Endothelial cell of umbilical vein (primary cell): ENCODE data around the gene ATRNL1. TPM values are rescaled to one million over a fixed set of nuclear protein-coding genes. Genes with fewer than 3 reads are reported as not detected.

Experiments used
- Bru-seq: library from RNA; stranded (reverse); fragments of 400-500 nt; gene quantifications from one replicate; lab custom pipeline; 2021; lab: Mats Ljungman, UMichigan
- BruChase-seq, 2 experiments: library from RNA; stranded (reverse); fragments of 400-500 nt; gene quantifications; one replicate each; lab custom pipeline; 2021; lab: Mats Ljungman, UMichigan
- BruUV-seq: library from RNA; stranded (reverse); fragments of 400-500 nt; replicated peaks from 2 replicates; lab custom pipeline; 2021; lab: Mats Ljungman, UMichigan
- CTCF ChIA-PET: fragments of 300-600, 350-600 bp; sonication (Branson Sonifier 250); formaldehyde crosslinking; loops from one replicate; lab custom pipeline; 2021; ENCODE audit warnings: antibody characterized with exemption, inconsistent platforms; lab: Charles Lee
- POLR2A ChIA-PET: fragments of 300-600, 350-600 bp; sonication (Branson Sonifier 250); formaldehyde crosslinking; loops from one replicate; lab custom pipeline; 2021; ENCODE audit warnings: antibody characterized with exemption, inconsistent platforms; lab: Charles Lee
- DNase-seq: peaks from one replicate; pipeline ENCODE4 v3.0.0-alpha.2; 2011; ENCODE audit warnings: low read depth, low spot score
- FAIRE-seq: peaks from 2 replicates; lab custom pipeline; 2011; peaks lifted over from hg19 to GRCh38; lab: Jason Lieb, UNC
- H2AFZ ChIP-seq: 2 replicates; pipeline ENCODE4 v1.6.0; 2012; ENCODE audit warnings: low read depth, low read length, control low read depth, inconsistent platforms
- H3K27ac ChIP-seq: 2 replicates; pipeline ENCODE4 v1.5.1; 2011; ENCODE audit warnings: low read depth, mild to moderate bottlenecking, control low read depth, low read length, moderate library complexity; ENCODE audit not compliant: insufficient read depth
- H3K27me3 ChIP-seq, 2 experiments: 2 replicates each; pipeline versions ENCODE4 v1.6.0 to v1.6.1; 2011; ENCODE audit warnings: low read length in 2 of 2, mixed read lengths in 1 of 2; ENCODE audit not compliant: control insufficient read depth in 2 of 2, insufficient read depth in 2 of 2
- H3K36me3 ChIP-seq, 2 experiments: 2 replicates in 1 of 2; 3 replicates in 1 of 2; pipeline ENCODE4 v1.5.1; 2011; ENCODE audit warnings: low read length in 2 of 2, mild to moderate bottlenecking in 1 of 2, moderate library complexity in 1 of 2; ENCODE audit not compliant: control insufficient read depth in 2 of 2, insufficient read depth in 2 of 2; ENCODE audit errors: extremely low read depth in 1 of 2
- H3K4me1 ChIP-seq: 3 replicates; pipeline ENCODE4 v1.5.1; 2011; ENCODE audit warnings: mild to moderate bottlenecking, low read length; ENCODE audit not compliant: control insufficient read depth, insufficient read depth; ENCODE audit errors: extremely low read depth
- H3K4me2 ChIP-seq: 2 replicates; pipeline ENCODE4 v1.6.1; 2011; ENCODE audit warnings: low read length, control low read depth, mixed read lengths; ENCODE audit not compliant: insufficient read depth
- H3K4me3 ChIP-seq, 3 experiments: fragments of 200-600 bp in 1 of 3; sonication (generic), shearing (Covaris generic) in 1 of 3; replicated peaks in 1 of 3; 2 replicates each; pipeline ENCODE4 v1.5.1; 2011 to 2016; ENCODE audit warnings: control low read depth in 3 of 3, low read length in 3 of 3, mild to moderate bottlenecking in 2 of 3, inconsistent platforms in 1 of 3, low read depth in 1 of 3, moderate library complexity in 1 of 3; ENCODE audit not compliant: insufficient read depth in 1 of 3
- H3K79me2 ChIP-seq: 2 replicates; pipeline ENCODE4 v1.6.0; 2012; ENCODE audit warnings: low read length, inconsistent platforms; ENCODE audit not compliant: control insufficient read depth, insufficient read depth
- H3K9ac ChIP-seq: replicated peaks from 2 replicates; pipeline ENCODE3; 2011; ENCODE audit warnings: low read length, control low read depth; ENCODE audit not compliant: insufficient read depth; ENCODE audit errors: extremely low read depth
- H3K9me1 ChIP-seq: replicated peaks from 3 replicates; pipeline ENCODE4 v1.6.0; 2011; ENCODE audit warnings: mild to moderate bottlenecking, low read length; ENCODE audit not compliant: control insufficient read depth, insufficient read depth; ENCODE audit errors: extremely low read depth
- H3K9me3 ChIP-seq: replicated peaks from 2 replicates; pipeline ENCODE4 v1.5.1; 2012; ENCODE audit warnings: low read length, inconsistent platforms; ENCODE audit not compliant: control insufficient read depth, insufficient read depth
- H4K20me1 ChIP-seq: replicated peaks from 2 replicates; pipeline ENCODE3; 2011; ENCODE audit warnings: mild to moderate bottlenecking, low read length; ENCODE audit not compliant: control insufficient read depth, insufficient read depth; ENCODE audit errors: extremely low read depth
- EZH2 ChIP-seq: IDR thresholded peaks from 2 replicates; pipeline ENCODE4 v1.6.1; 2012; ENCODE audit warnings: borderline replicate concordance, low read depth, mild to moderate bottlenecking, moderate library complexity, low read length, inconsistent platforms; ENCODE audit not compliant: severe bottlenecking
- MYC ChIP-seq: IDR thresholded peaks from one replicate; pipeline ENCODE4 v1.6.1; 2011; ENCODE audit warnings: mild to moderate bottlenecking, low read depth, low read length
- dilution Hi-C: fragments of 300-500 bp; cut with MboI; formaldehyde crosslinking; loops from one replicate; pipeline ENCODE4 v1.15.0; 2019; ENCODE audit warnings: low sequenced_read_pairs; ENCODE audit not compliant: extremely low pct_ligation_motif_present
- intact Hi-C: fragments of 100-400 bp; cut with micrococcal nuclease; formaldehyde crosslinking; loops from one replicate; pipeline ENCODE4 v1.10.0; 2022
- long read RNA-seq: library from polyadenylated mRNA; stranded (forward); transcript quantifications from one replicate; pipeline ENCODE4 v2.0.0, GENCODE V29; 2021
- polyA minus RNA-seq, 3 experiments: library from RNA; depleted of rRNA, polyadenylated mRNA; stranded (reverse); fragments of >200 nt; gene quantifications; 1 replicate in 1 of 3; 2 replicates in 2 of 3; pipeline ENCODE4 v1.2.3, GENCODE V29; 2011
- polyA plus RNA-seq, 4 experiments: library from polyadenylated mRNA; depleted of rRNA in 3 of 4; stranded (reverse) in 3 of 4; unstranded in 1 of 4; fragments of >200 nt; gene quantifications; 2 replicates each; pipeline versions ENCODE4 v1.2.1 to v1.2.3, GENCODE V29; 2011 to 2012; ENCODE audit warnings: missing spikeins in 1 of 4
- total RNA-seq: library from RNA; stranded (reverse); gene quantifications from 2 replicates; pipeline ENCODE4 v1.2.3, GENCODE V29; 2021

Gene ATRNL1, protein sequence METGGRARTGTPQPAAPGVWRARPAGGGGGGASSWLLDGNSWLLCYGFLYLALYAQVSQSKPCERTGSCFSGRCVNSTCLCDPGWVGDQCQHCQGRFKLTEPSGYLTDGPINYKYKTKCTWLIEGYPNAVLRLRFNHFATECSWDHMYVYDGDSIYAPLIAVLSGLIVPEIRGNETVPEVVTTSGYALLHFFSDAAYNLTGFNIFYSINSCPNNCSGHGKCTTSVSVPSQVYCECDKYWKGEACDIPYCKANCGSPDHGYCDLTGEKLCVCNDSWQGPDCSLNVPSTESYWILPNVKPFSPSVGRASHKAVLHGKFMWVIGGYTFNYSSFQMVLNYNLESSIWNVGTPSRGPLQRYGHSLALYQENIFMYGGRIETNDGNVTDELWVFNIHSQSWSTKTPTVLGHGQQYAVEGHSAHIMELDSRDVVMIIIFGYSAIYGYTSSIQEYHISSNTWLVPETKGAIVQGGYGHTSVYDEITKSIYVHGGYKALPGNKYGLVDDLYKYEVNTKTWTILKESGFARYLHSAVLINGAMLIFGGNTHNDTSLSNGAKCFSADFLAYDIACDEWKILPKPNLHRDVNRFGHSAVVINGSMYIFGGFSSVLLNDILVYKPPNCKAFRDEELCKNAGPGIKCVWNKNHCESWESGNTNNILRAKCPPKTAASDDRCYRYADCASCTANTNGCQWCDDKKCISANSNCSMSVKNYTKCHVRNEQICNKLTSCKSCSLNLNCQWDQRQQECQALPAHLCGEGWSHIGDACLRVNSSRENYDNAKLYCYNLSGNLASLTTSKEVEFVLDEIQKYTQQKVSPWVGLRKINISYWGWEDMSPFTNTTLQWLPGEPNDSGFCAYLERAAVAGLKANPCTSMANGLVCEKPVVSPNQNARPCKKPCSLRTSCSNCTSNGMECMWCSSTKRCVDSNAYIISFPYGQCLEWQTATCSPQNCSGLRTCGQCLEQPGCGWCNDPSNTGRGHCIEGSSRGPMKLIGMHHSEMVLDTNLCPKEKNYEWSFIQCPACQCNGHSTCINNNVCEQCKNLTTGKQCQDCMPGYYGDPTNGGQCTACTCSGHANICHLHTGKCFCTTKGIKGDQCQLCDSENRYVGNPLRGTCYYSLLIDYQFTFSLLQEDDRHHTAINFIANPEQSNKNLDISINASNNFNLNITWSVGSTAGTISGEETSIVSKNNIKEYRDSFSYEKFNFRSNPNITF (N-terminal part only)
- not detected in 2 replicates for total RNA-seq
- not detected in 2 replicates for polyA plus RNA-seq
- polyA plus RNA-seq (2011; cell fraction: cytosol; rRNA removed), result 0.03 TPM in 1 of 2 replicates, not detected in the other
- 0.12 TPM in 1 of 2 replicates, not detected in the other for polyA plus RNA-seq (2011; cell fraction: nucleus; rRNA removed)
- polyA plus RNA-seq (2012), result not detected in 2 replicates
- polyA minus RNA-seq, result not detected in 2 replicates
- polyA minus RNA-seq (2011; cell fraction: cytosol; rRNA and poly(A)+ RNA removed), result not detected
- polyA minus RNA-seq (2011; cell fraction: nucleus; rRNA and poly(A)+ RNA removed), result not detected in 2 replicates
- percentile 4 among the genes with signal in this experiment for Bru-seq, nascent RNA
- BruChase-seq, experiment 1, labeled RNA remaining after a 6-hour chase, result percentile 3 among the genes with signal in this experiment
- percentile 2 among the genes with signal in this experiment for BruChase-seq, experiment 2, labeled RNA remaining after a 2-hour chase
- long read RNA-seq, result 0 reads

DNA sequence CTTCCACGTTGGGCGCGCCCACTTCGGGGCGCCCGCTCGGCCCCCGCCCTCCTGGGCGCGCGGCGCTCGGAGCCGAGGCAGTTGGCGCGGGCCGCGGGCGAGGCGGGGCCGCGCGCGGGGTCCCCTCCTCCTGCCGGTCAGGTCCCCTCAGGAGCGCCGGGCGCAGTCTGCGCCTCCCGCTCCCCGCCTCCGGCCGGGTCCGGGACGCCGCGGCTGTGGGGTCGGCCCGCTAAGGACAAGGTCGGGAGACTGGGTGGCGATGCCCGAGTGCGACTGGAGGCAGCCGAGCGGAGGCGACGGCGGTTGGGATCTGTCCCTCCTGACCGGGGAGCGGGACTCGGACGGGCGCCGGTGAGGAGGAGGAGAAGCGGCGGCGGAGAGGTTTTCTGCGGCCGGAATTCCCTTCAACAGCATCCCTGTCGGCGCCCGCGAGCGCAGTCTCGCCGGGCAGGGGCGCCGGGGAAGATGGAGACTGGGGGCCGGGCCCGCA is at the start of gene ATRNL1:
Gene ATRNL1 (plus strand): TSS at position 80 of the 490 bp plus-strand sequence. CDS start 386 bp downstream, at position 466.
- Histone ChIP-seq H3K27me3 (peaks cover 30 to 58% of the 10 kb centered on the region in 2 experiments), H3K4me1 (peaks cover 4% of the 10 kb centered on the region), H2AFZ (peak within 1 kb of the TSS; percentile 82), H3K9ac (no peak within 1 kb of the TSS), H3K4me2 (peak within 1 kb of the TSS; percentile 52), H4K20me1 (no peaks in the 10 kb centered on the region), H3K9me1 (no peaks in the 10 kb centered on the region), H3K36me3 (no peaks in the 10 kb centered on the region), H3K9me3 (no peaks in the 10 kb centered on the region), H3K27ac (no peak within 1 kb of the TSS), H3K79me2 (no peaks in the 10 kb centered on the region), H3K4me3 (peak within 1 kb of the TSS; percentile 48 to 53 (median 51))
- intact Hi-C loops, result loop anchor here (2.0 to 10.0 kb wide), 2 partner anchors 109 to 217 kb away; no protein-coding TSS in a partner anchor
- dilution Hi-C loops, result no loop called here
- ChIA-PET POLR2A (no interaction called here), CTCF (no interaction called here)
- TF ChIP-seq EZH2 (peak; percentile 60), MYC (no peak)
- FAIRE-seq, result no peak
- DNase-seq, result no peak
- BruUV-seq, result no TSS peak
